Loucy (cell line): ENCODE data around the gene GEMIN8.

Experiments used
- H2AFZ ChIP-seq: fragments of 200-600 bp; sonication (generic); 2 replicates; pipeline ENCODE4 v1.6.0; 2016; ENCODE audit warnings: antibody characterized with exemption, mild to moderate bottlenecking, low read length, moderate library complexity
- H3F3A ChIP-seq: fragments of 200-600 bp; 2 replicates; pipeline ENCODE4 v1.6.0; 2016; ENCODE audit warnings: antibody characterized with exemption, low read depth, mild to moderate bottlenecking
- H3K27me3 ChIP-seq: fragments of 200-600 bp; sonication (generic); 2 replicates; pipeline ENCODE4 v1.6.1; 2014; ENCODE audit warnings: low read length, mild to moderate bottlenecking; ENCODE audit not compliant: insufficient read depth, poor library complexity, severe bottlenecking
- H3K36me3 ChIP-seq: fragments of 200-600 bp; sonication (generic); 2 replicates; pipeline ENCODE4 v1.6.1; 2016; ENCODE audit warnings: low read length; ENCODE audit not compliant: insufficient read depth
- H3K4me1 ChIP-seq: fragments of 200-600 bp; sonication (generic); 2 replicates; pipeline ENCODE4 v1.5.1; 2014; ENCODE audit warnings: low read length, mild to moderate bottlenecking; ENCODE audit not compliant: insufficient read depth, poor library complexity, severe bottlenecking
- H3K4me2 ChIP-seq: fragments of 200-600 bp; sonication (generic); 2 replicates; pipeline ENCODE4 v1.6.0; 2014; ENCODE audit warnings: antibody characterized with exemption, low read length, low read depth, mild to moderate bottlenecking; ENCODE audit not compliant: poor library complexity, severe bottlenecking
- H3K4me3 ChIP-seq: fragments of 200-600 bp; sonication (generic); 2 replicates; pipeline ENCODE4 v1.5.1; 2014; ENCODE audit warnings: low read length, mild to moderate bottlenecking, mixed read lengths; ENCODE audit not compliant: poor library complexity, severe bottlenecking
- H3K79me2 ChIP-seq: fragments of 200-600 bp; sonication (generic); 2 replicates; pipeline ENCODE4 v1.6.1; 2014; ENCODE audit warnings: low read length; ENCODE audit not compliant: insufficient read depth
- H3K9ac ChIP-seq: fragments of 200-600 bp; sonication (generic); 2 replicates; pipeline ENCODE4 v1.6.0; 2014; ENCODE audit warnings: mild to moderate bottlenecking, low read depth, low read length, moderate library complexity; ENCODE audit not compliant: poor library complexity, severe bottlenecking
- H3K9me2 ChIP-seq: fragments of 200-600 bp; sonication (generic); replicated peaks from 2 replicates; pipeline ENCODE4 v1.6.1; 2016; ENCODE audit warnings: low read depth, low read length, mixed read lengths
- H3K9me3 ChIP-seq: fragments of 200-600 bp; sonication (generic); 2 replicates; pipeline ENCODE4 v1.6.1; 2014; ENCODE audit warnings: mild to moderate bottlenecking, antibody characterized with exemption, low read length, low read depth; ENCODE audit not compliant: insufficient read depth
- H4K20me1 ChIP-seq: fragments of 200-600 bp; sonication (generic); 2 replicates; pipeline ENCODE4 v1.6.0; 2014; ENCODE audit warnings: antibody characterized with exemption, low read length, mild to moderate bottlenecking; ENCODE audit not compliant: insufficient read depth, poor library complexity, severe bottlenecking
- EZH2phosphoT487 ChIP-seq: fragments of 200-600 bp; IDR thresholded peaks from 2 replicates; pipeline ENCODE4 v1.6.1; 2018; ENCODE audit warnings: antibody characterized with exemption, mild to moderate bottlenecking, moderate library complexity, borderline replicate concordance
- TF ChIP-seq, protein P1 (sequence below): fragments of 200-600 bp; sonication (generic); conservative IDR thresholded peaks from 2 replicates; pipeline ENCODE4 v1.5.1; 2014; ENCODE audit warnings: mild to moderate bottlenecking, antibody characterized with exemption, low read length

The GEMIN8 gene

GRCh38 chrX:13956998-13957397, 72.7 kb downstream of the GEMIN8 start:
- TF ChIP-seq, protein P1, sequence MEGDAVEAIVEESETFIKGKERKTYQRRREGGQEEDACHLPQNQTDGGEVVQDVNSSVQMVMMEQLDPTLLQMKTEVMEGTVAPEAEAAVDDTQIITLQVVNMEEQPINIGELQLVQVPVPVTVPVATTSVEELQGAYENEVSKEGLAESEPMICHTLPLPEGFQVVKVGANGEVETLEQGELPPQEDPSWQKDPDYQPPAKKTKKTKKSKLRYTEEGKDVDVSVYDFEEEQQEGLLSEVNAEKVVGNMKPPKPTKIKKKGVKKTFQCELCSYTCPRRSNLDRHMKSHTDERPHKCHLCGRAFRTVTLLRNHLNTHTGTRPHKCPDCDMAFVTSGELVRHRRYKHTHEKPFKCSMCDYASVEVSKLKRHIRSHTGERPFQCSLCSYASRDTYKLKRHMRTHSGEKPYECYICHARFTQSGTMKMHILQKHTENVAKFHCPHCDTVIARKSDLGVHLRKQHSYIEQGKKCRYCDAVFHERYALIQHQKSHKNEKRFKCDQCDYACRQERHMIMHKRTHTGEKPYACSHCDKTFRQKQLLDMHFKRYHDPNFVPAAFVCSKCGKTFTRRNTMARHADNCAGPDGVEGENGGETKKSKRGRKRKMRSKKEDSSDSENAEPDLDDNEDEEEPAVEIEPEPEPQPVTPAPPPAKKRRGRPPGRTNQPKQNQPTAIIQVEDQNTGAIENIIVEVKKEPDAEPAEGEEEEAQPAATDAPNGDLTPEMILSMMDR: no peak
- no peak for TF ChIP-seq EZH2phosphoT487
- Histone ChIP-seq H4K20me1 (no peaks in the 10 kb centered on the region), H3K79me2 (no peaks in the 10 kb centered on the region), H3K9me3 (no peaks in the 10 kb centered on the region), H3K9ac (no peak overlapping the region), H3K4me1 (no peaks in the 10 kb centered on the region), H3K27me3 (no peaks in the 10 kb centered on the region), H2AFZ (no peak overlapping the region), H3K9me2 (no peaks in the 10 kb centered on the region), H3K4me2 (no peak overlapping the region), H3F3A (no peaks in the 10 kb centered on the region), H3K4me3 (no peak overlapping the region), H3K36me3 (no peaks in the 10 kb centered on the region)
